MM.1S (cell line): ENCODE measurements around the gene SHROOM3.

Source experiments
- CTCF ChIP-seq: fragments of 300-600 bp; sonication (generic); IDR thresholded peaks from 2 replicates; pipeline ENCODE4 v1.5.1; 2016; ENCODE audit warnings: antibody characterized with exemption, low read length, mixed read lengths
- EZH2 ChIP-seq: fragments of 300-600 bp; sonication (generic); optimal IDR thresholded peaks from 2 replicates; pipeline ENCODE3; 2017; ENCODE audit warnings: low read depth, mild to moderate bottlenecking, antibody characterized with exemption, low read length, mixed read lengths
- EZH2phosphoT487 ChIP-seq: fragments of 300-600 bp; sonication (generic); IDR thresholded peaks from 2 replicates; pipeline ENCODE4 v1.6.1; 2018; ENCODE audit warnings: antibody characterized with exemption, low read length

GRCh38 chr4:76611616-76612207, 176.7 kb downstream of the SHROOM3 start:
- no peak for TF ChIP-seq CTCF
- TF ChIP-seq EZH2phosphoT487: no peak
- no peak for TF ChIP-seq EZH2
